Liver (tissue), 3 donors: ENCODE data around the gene TNS2.

Experiments
- JUND ChIP-seq, 2 donors: IDR thresholded peaks; 2 replicates each; pipeline ENCODE4 v1.6.1; 2016; ENCODE audit warnings: antibody characterized with exemption in 2 of 2
- RAD21 ChIP-seq, 2 donors: IDR thresholded peaks; 2 replicates each; pipeline ENCODE4 v1.6.1; 2016; ENCODE audit warnings: antibody characterized with exemption in 2 of 2, mild to moderate bottlenecking in 2 of 2
- TF ChIP-seq, protein P1 (sequence below): fragments of 150-350 bp; IDR thresholded peaks from 2 replicates; pipeline ENCODE4 v1.5.1; 2017; ENCODE audit warnings: improper control_type of control experiment, low read depth, low read length; ENCODE audit not compliant: missing input control
- donor health status: healthy.
- donor health status: healthy.

DNA sequence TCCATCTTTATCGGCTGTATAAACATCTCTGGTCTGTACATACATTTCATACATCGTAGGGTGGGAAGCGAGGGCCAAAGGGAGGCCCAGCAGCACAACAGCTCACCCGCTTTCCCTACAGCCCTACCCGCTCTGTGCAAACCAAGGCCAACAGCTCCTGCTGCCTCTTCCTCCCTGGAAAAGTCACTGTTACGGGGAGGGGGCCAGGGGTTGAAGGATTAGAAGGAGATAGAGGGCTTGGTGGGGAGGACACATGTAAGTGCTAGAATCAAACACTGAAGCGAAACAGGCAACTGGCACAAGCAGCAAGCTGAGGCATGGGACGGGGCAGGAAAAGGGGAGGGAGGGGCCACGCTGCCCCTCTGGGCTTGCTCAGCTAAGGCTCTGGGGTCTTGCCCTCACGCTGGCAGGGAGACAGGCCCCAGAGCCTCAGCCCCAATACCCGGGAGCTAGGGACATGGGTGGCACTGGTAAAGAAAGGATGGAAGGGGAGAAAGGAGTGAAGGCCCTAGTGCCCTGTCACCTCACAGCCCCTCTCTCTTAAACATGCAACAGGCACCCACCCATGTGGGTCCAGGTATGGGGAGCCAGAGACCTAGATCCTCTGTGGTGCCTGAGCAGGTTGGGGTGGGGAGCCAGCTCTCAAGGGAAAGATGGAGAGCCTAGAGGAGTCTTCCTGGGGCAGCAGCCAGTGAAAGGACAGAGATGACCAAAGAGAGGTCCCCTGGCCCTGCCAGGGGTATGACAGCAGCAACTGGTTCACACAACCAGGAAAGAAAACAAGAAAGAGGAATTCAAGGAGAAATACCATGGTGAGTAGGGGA lies 15.0 kb downstream of the TNS2 start:
- no peak for TF ChIP-seq JUND (IDR thresholded peaks at IDR 0.05)
- TF ChIP-seq, protein P1, sequence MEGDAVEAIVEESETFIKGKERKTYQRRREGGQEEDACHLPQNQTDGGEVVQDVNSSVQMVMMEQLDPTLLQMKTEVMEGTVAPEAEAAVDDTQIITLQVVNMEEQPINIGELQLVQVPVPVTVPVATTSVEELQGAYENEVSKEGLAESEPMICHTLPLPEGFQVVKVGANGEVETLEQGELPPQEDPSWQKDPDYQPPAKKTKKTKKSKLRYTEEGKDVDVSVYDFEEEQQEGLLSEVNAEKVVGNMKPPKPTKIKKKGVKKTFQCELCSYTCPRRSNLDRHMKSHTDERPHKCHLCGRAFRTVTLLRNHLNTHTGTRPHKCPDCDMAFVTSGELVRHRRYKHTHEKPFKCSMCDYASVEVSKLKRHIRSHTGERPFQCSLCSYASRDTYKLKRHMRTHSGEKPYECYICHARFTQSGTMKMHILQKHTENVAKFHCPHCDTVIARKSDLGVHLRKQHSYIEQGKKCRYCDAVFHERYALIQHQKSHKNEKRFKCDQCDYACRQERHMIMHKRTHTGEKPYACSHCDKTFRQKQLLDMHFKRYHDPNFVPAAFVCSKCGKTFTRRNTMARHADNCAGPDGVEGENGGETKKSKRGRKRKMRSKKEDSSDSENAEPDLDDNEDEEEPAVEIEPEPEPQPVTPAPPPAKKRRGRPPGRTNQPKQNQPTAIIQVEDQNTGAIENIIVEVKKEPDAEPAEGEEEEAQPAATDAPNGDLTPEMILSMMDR: no peak
- no peak for TF ChIP-seq RAD21 (IDR thresholded peaks at IDR 0.05)
